Mesothelial cell of epicardium (in vitro differentiated cells): Measurements from ENCODE around the gene CHTF18. TPM values are rescaled to one million over a fixed set of nuclear protein-coding genes. Genes with fewer than 3 reads are reported as not detected.

ENCODE experiments used
- DNase-seq, 2 experiments: peaks; one replicate each; pipeline ENCODE4 v3.0.0; 2021; ENCODE audit warnings: low spot score in 2 of 2; ENCODE audit not compliant: unreplicated experiment in 2 of 2
- H3K27ac Mint-ChIP-seq: 2 replicates; pipeline ENCODE4 v1.8.0; 2021; ENCODE audit warnings: mixed read lengths
- H3K27me3 Mint-ChIP-seq: 2 replicates; pipeline ENCODE4 v1.8.0; 2021; ENCODE audit warnings: low read depth, mixed read lengths
- H3K36me3 Mint-ChIP-seq: 2 replicates; pipeline ENCODE4 v1.8.0; 2021; ENCODE audit warnings: mixed read lengths
- H3K4me1 Mint-ChIP-seq: 2 replicates; pipeline ENCODE4 v1.8.0; 2021; ENCODE audit warnings: mixed read lengths
- H3K4me3 Mint-ChIP-seq: 2 replicates; pipeline ENCODE4 v1.8.0; 2021; ENCODE audit warnings: mild to moderate bottlenecking, moderate library complexity, mixed read lengths
- H3K9me3 Mint-ChIP-seq: 2 replicates; pipeline ENCODE4 v1.8.0; 2021; ENCODE audit warnings: mixed read lengths
- CTCF ChIP-seq: fragments of 200-600 bp; sonication (generic); IDR thresholded peaks from one replicate; pipeline ENCODE4 v1.5.0; 2021; ENCODE audit warnings: antibody characterized with exemption; ENCODE audit not compliant: unreplicated experiment
- total RNA-seq: library from RNA; stranded (reverse); gene quantifications from 3 replicates; pipeline ENCODE4 v1.2.1, GENCODE V29; 2021

The CHTF18 gene
- total RNA-seq, 1 donor from 2014 or later: 89.2 TPM

GRCh38 chr16:830107-830870 is 41.9 kb downstream of the CHTF18 start:
- H3K36me3 Mint-ChIP-seq: no peaks in the 10 kb centered on the region
- no peak overlapping the region for H3K4me3 Mint-ChIP-seq
- H3K4me1 Mint-ChIP-seq: peaks cover 5% of the 10 kb centered on the region
- no peak overlapping the region for H3K27ac Mint-ChIP-seq
- no peak for DNase-seq
- peaks cover 4% of the 10 kb centered on the region for H3K27me3 Mint-ChIP-seq
- TF ChIP-seq CTCF: no peak
- H3K9me3 Mint-ChIP-seq: peaks cover 9% of the 10 kb centered on the region

- no peak for DNase-seq
- no peak for TF ChIP-seq CTCF
- Mint-ChIP-seq H3K27me3 (peaks cover under 1% of the 10 kb centered on the region), H3K27ac (no peak overlapping the region), H3K4me1 (no peaks in the 10 kb centered on the region), H3K36me3 (no peaks in the 10 kb centered on the region), H3K4me3 (no peak overlapping the region), H3K9me3 (peaks cover 9% of the 10 kb centered on the region)
These were observed 42.6 kb downstream of the CHTF18 start for GRCh38 chr16:830871-831570.

GRCh38 chr16:831571-832413 is 43.4 kb downstream of the CHTF18 start:
- H3K36me3 Mint-ChIP-seq: no peaks in the 10 kb centered on the region
- no peak for TF ChIP-seq CTCF
- H3K4me1 Mint-ChIP-seq: no peaks in the 10 kb centered on the region
- no peak overlapping the region for H3K4me3 Mint-ChIP-seq
- H3K9me3 Mint-ChIP-seq: peaks cover 14% of the 10 kb centered on the region
- H3K27ac Mint-ChIP-seq: no peak overlapping the region
- DNase-seq: no peak
- no peaks in the 10 kb centered on the region for H3K27me3 Mint-ChIP-seq

- no peak for TF ChIP-seq CTCF
- Mint-ChIP-seq H3K4me3 (no peak overlapping the region), H3K4me1 (no peaks in the 10 kb centered on the region), H3K36me3 (no peaks in the 10 kb centered on the region), H3K27me3 (no peaks in the 10 kb centered on the region), H3K27ac (no peak overlapping the region), H3K9me3 (peaks cover 14% of the 10 kb centered on the region)
- no peak for DNase-seq
These were observed 44.4 kb downstream of the CHTF18 start for GRCh38 chr16:832652-833336.

- H3K4me3 Mint-ChIP-seq: no peak overlapping the region
- TF ChIP-seq CTCF: no peak
- H3K27me3 Mint-ChIP-seq: no peaks in the 10 kb centered on the region
- no peak overlapping the region for H3K27ac Mint-ChIP-seq
- no peaks in the 10 kb centered on the region for H3K36me3 Mint-ChIP-seq
- DNase-seq: no peak
- no peaks in the 10 kb centered on the region for H3K4me1 Mint-ChIP-seq
- peaks cover 14% of the 10 kb centered on the region for H3K9me3 Mint-ChIP-seq
These were observed 45.0 kb downstream of the CHTF18 start for GRCh38 chr16:833411-833810.
